GM11168 (cell line): ENCODE results near the gene RBM6.
"Not testable (repeated sequence)": the region's sequence is repeated elsewhere in the genome, so short reads cannot be mapped to it uniquely, and the experiment has no call there.

Experiments used
- in situ Hi-C: fragments of 300-500 bp; cut with MboI; formaldehyde crosslinking; loops from one replicate; pipeline ENCODE4 v1.12.0; 2022; ENCODE audit warnings: low sequenced_read_pairs; ENCODE audit not compliant: unreplicated experiment

The RBM6 gene

DNA sequence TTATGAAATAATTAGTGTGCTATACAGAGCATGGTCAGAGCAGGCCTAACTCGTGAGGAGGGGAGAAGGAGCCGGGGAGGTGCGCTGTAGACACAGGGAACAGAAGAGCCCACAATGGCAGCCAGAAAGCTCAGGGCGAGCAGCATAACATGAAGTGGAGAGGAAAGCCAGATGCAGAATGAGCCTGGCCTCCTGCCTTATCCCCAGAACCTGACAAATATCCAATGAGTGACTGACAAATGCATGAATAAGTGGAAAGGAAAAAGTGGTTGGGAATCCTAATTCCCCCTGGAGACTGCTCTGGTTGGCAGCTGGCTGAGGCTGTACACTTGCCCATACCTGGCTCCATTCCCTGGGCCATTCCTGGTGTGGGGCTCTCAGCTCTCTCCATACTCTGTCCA, 27.1 kb upstream of the RBM6 start:
- in situ Hi-C loops: no loop called here

- in situ Hi-C loops: no loop called here
Observed at GRCh38 chr3:49914906-49915305, 25.0 kb upstream of the RBM6 start.

DNA sequence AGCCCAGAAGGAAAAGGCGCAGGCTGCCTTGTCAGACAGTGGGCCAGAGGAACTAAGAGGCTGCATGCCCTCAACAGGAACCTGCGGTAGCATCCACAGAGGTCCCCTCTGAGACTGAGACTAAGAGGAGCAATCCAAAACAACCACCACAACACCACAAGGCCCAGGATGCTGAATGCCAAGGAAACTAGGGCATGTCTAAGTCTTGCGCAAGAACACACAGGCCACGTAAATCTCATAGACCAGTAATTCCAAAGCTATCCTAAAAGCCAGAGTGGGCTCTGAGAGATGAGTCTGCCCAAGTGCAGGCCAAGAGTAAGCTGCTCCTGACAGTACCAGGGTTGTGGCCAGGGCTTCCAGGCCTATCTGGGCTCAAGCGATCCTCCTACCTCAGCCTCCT, 23.3 kb upstream of the RBM6 start:
- in situ Hi-C loops: no loop called here

DNA sequence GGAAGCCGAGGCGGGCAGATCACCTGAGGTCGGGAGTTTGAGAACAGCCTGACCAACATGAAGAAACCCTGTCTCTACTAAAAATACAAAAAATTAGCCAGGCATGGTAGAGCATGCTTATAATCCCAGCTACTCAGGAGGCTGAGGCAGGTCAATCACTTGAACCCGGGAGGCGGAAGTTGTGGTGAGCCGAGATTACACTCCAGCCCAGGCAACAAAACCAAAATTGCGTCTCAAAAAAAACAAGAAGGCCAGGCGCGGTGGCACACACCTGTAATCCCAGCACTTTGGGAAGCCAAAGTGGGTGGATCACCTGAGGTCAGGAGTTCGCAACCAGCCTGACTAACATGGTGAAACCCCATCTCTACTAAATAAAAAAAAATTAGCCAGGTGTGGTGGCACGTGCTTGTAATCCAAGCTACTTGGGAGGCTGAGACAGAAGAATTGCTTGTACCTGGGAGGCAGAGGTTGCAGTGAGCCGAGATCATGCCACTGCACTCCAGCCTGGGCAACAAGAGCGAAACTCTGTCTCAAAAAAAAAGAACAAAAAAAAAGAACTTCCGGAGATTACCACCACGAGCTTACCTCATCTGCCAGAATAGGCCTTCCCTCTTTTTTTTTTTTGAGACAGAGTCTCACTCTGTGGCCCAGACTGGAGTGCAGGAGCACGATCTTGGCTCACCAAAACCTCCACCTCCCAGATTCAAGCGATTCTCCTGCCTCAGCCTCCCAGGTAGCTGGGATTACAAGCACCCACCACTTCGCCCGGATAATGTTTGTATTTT, 22.0 kb upstream of the RBM6 start:
- in situ Hi-C loops: not testable (repeated sequence)

- in situ Hi-C loops: no loop called here
Observed at GRCh38 chr3:49924683-49925082, 15.3 kb upstream of the RBM6 start.

- in situ Hi-C loops: no loop called here
Observed at GRCh38 chr3:49925485-49925884, 14.5 kb upstream of the RBM6 start.

DNA sequence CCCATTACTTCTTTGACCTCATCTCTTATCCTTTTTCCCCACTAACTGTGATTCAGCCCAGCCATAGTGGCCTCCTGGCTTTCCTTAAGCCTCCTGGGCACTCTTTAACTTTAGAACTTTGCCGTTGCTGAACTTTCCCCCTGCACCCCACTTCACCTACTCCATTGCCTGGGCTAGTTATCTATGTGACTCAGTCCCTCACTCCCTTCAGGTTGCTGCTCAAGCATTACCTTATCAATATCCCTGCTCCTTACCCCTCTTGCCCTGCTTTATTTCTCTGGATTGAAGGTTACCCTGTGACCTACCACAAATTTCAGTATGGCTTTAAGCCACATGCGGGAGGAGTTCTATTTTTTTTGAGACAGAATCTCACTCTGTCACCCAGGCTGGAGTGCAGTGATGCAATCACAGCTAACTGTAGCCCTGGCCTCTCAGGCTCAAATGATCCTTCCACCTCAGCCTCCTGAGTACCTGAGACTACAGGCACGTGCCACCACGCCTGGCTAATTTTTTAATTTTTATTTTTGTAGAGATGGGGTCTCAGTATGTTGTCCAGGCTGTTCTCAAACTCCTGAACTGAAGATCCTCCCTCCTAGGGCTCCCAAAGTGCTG, 13.7 kb upstream of the RBM6 start:
- in situ Hi-C loops: no loop called here

DNA sequence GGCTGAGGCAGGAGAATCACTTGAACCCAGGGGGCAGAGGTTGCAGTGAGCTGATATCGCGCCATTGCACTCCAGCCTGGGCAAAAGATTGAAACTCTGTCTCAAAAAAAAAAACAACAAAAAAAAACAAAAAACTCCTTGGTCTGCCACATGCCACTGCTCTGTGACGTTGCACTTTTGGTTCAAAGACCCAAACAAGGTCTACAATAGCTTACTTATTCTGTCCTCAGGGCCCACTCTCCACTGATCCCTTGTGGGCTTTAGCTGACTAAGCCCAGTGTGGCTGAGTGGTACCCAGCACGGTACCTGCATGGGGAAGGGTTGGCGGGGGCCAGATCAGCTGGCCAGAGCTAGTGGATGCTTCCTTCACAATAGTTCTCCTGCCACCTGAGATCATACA, 12.2 kb upstream of the RBM6 start:
- in situ Hi-C loops: no loop called here

DNA sequence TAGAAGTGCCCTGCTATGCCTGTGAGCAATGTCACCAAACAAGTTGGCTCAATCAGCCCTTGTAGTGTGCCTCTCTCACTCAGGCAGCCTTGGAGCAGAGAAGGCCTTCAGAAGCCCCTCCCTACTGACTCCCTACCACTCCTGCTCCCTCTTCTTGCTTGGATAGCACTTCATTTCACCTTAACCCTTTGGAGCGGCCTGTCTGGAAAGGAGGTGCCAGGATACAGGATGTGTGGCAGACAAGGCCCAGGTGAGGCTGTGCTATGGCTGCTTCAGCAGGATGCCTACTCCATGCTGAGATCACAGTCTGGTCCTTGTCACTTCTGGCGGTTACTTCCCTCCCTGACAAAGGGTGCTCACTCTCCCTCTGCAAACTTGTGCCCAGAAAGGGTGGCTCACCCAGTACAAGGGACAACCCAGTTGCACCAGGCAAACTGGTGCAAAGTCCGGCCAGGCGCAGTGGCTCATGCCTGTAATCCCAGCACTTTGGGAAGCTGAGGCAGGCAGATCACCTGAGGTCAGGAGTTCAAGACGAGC, 11.4 kb upstream of the RBM6 start:
- in situ Hi-C loops: no loop called here

- in situ Hi-C loops: no loop called here
Observed at GRCh38 chr3:49929291-49930167, 10.4 kb upstream of the RBM6 start, which contains the start of gene MON1A. Gene MON1A (minus strand): TSS chr3:49929811. CDS start chr3:49913346, 16,465 bp downstream.

DNA sequence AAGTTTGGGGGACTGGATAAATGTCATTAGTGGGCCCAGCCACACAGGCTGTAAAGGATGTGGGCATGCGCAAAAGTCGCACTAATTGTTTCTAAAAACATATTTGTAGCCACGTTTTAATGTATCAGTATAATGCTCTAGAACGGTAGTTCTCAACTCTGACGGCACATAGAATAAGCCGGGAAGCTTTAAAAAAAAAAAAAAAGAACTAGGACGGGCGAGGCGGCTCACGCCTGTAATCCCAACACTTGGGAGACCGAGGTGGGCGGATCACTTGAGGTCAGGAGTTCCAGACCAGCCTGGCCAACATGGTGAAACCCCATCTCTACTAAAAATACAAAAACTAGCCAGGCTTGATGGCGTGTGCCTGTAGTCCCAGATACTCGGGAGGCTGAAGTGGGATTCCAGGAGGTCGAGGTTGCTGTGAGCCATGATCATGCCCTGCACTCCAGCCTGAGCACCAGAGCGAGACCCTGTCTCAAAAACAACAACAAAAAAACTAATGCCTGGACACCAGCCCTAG, 9.7 kb upstream of the RBM6 start:
- in situ Hi-C loops: no loop called here

DNA sequence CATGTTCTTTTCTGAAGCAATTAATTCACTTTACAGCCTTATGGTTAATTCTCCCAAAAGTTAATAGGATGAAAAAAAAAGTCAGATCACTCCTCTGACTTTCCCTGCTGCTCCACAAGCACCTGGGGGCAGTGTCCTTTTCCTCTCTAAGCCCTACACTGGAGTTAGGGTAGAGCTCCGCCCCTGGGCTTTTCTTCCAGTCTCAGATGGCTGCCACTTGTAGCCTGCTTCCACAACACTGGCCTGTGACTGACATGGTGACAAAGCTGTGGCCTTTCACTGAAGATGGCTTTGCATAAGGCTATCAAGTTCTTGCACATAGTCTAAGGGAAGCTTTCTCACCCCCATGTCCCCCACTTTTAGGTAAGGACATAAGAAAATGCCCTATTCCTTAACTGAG, 9.0 kb upstream of the RBM6 start:
- in situ Hi-C loops: no loop called here

GRCh38 chr3:49932281-49932680, 7.7 kb upstream of the RBM6 start:
- in situ Hi-C loops: not testable (repeated sequence)

DNA sequence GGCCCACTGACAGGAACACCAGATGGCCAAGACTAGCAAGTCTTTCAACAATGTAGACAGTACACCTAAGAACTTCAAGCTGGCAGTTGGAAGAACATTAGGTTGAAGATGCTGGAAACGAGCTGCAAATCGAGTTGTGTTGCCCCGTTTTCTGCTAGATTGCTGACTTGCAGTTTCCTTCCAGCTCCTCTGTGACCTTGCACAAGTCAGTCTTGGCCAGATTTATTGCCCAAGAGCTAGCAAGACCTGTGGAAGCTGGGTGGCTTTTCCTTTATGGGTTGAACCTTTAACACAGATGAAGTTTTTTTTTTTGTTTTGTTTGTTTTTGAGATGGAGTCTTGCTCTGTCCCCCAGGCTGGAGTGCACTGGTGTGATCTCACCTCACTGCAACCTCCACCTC, 2.9 kb upstream of the RBM6 start:
- in situ Hi-C loops: no loop called here

DNA sequence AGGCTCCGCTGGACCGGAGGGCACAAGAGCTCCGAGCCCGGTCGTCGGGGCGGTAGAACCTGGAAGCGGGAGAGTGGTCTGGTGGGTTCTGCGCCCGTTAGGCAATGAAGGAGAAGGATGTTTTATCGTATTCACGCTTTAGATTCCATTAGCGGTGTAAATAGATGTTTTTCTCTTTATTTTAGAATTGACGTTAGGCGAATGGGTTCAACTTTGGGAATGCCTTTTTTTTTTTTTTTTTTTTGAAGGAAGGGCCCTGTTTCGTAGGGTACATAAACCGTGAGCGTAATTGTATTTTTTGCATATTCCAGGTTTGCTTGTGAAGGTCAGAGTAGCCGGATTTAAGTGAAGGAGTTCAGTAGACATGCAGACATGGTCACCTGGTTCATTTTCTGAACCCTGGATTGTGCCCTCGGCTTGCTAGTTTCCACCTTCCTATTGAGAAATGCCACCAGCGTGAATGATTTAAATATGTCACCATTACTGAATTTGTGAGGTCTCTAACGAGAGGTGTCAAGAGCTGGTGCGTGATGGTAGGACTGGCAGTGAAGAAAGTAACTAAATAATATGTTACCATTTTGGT, 808 bp downstream of the RBM6 start:
- in situ Hi-C loops: no loop called here

GRCh38 chr3:49942651-49943050, 2.7 kb downstream of the RBM6 start:
- in situ Hi-C loops: no loop called here

GRCh38 chr3:49952924-49953323, 13.0 kb downstream of the RBM6 start:
- in situ Hi-C loops: no loop called here

GRCh38 chr3:49955636-49956035, 15.7 kb downstream of the RBM6 start:
- in situ Hi-C loops: no loop called here

DNA sequence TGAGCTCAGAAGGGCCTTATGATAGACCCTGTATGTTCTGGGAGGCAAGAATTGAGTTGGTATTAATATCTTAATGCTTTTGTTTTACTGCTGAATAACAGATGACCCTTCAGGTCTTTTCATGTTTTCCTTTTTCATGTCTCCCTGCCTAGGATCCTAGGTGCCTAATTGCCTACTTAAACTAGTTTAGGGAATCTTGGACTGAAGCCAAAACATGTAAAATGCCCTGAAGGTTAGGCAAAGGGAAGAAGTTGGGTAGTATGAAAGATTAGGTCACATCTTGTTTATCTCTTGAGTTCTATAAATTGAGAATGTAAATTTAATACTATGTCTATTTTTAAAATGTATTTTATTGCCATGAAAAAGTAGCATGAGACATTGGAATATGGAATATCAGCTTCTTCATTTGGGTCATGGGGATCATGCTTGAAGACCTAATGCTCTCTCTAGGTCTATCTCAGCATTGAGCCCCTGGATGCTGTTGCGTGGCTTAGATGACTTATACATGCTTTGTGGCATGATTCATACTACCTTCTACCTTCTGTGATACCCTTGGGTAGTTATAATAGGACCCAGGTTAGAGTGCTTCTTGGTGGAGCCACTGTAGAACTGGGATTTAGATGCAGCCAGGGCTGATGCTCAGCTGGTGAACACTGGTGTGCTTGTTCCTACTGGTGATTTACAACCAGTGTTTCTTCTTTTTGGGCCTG, 26.4 kb downstream of the RBM6 start:
- in situ Hi-C loops: no loop called here

DNA sequence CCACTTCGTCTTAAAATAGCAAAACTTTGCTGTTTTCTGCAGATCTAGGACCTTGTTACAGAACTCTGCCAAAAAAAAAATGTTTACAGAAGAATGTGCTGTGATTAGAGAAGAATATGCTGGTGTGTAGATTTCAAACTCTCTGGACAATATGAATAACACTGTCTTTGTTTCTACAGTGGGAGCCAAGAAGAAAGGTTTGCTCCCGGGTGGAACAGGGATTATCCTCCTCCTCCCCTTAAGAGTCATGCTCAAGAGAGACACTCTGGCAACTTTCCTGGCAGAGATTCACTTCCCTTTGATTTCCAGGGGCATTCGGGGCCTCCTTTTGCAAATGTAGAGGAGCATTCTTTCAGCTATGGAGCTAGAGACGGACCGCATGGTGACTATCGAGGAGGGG, 27.3 kb downstream of the RBM6 start:
- in situ Hi-C loops: no loop called here
